AG09309 (cell line): ENCODE measurements around the gene EXOSC10.
"Not testable (repeated sequence)": the region's sequence is repeated elsewhere in the genome, so short reads cannot be mapped to it uniquely, and the experiment has no call there.

ENCODE experiments used
- DNase-seq: peaks from one replicate; pipeline ENCODE4 v3.0.0-alpha.2; 2010; ENCODE audit warnings: low read depth
- H3K4me3 ChIP-seq: 2 replicates; pipeline ENCODE4 v1.5.1; 2011; ENCODE audit warnings: mild to moderate bottlenecking, low read depth, low read length, moderate library complexity; ENCODE audit not compliant: control insufficient read depth
- TF ChIP-seq, protein P1 (sequence below): IDR thresholded peaks from 2 replicates; pipeline ENCODE4 v1.5.1; 2011; ENCODE audit warnings: mild to moderate bottlenecking, low read depth, low read length, inconsistent platforms; ENCODE audit not compliant: insufficient read depth, control insufficient read depth; ENCODE audit errors: missing control alignments

EXOSC10 gene

DNA sequence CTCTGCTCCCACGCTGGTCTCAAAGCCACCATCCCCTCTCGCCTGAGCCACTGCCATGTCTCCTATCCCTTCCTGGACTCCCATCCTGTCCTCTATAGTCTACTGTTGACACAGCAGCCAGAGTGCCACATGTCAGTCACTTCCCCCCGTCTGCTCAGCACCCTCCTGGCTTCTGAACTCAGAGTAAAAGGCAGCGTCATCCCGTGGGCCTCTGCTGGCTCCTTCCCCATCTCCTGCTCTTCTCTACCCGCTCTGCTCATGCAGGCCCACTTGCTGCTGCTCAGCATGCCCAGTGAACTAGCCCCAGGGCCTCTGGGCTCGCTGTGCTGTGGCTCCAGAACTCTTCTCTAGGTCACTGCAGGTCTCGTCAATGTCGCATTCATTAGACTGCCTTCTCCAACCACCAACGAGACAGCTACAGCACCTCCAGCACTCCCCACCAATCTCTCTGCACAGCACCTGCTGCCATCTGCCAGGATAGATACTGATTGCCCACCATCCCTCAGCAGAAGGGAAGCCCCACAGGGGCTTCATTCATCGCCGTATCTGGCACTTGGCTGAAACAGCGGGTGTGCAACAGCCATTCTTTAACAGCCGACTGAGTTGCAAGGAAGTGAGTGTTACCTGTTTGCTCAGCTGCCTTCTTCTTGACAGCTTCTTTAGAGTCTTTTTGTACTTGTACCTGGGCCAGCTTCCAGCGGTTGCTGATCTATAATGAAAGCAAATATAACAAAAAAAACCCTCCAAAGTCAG lies 28.0 kb downstream of the EXOSC10 start:
- no peak overlapping the region for H3K4me3 ChIP-seq
- TF ChIP-seq, protein P1, sequence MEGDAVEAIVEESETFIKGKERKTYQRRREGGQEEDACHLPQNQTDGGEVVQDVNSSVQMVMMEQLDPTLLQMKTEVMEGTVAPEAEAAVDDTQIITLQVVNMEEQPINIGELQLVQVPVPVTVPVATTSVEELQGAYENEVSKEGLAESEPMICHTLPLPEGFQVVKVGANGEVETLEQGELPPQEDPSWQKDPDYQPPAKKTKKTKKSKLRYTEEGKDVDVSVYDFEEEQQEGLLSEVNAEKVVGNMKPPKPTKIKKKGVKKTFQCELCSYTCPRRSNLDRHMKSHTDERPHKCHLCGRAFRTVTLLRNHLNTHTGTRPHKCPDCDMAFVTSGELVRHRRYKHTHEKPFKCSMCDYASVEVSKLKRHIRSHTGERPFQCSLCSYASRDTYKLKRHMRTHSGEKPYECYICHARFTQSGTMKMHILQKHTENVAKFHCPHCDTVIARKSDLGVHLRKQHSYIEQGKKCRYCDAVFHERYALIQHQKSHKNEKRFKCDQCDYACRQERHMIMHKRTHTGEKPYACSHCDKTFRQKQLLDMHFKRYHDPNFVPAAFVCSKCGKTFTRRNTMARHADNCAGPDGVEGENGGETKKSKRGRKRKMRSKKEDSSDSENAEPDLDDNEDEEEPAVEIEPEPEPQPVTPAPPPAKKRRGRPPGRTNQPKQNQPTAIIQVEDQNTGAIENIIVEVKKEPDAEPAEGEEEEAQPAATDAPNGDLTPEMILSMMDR = no peak
- no peak for DNase-seq

DNA sequence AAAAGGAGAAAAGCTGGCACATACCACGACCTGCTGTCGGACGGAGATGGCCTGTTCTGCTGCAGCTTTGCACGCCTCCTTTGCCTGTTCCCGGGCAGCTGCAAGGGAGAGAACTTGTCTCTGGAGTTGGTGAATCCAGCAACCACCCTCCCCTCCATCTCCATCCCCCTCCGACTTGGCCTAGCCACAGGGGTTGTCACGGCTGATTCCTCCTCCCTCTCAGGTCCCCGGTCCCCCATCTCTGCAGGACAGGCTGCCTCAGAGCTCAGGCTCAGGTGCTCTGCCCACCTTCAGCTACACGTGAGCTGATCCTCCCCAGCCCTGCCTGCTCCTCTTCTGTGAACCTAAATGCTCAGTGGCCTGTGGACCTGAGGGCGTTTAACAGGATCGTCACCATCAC lies 28.8 kb downstream of the EXOSC10 start:
- H3K4me3 ChIP-seq = no peak overlapping the region
- TF ChIP-seq, protein P1 = no peak
- no peak for DNase-seq

GRCh38 chr1:11068600-11069473 lies 30.8 kb downstream of the EXOSC10 start:
- no peak for DNase-seq
- TF ChIP-seq, protein P1 = no peak
- H3K4me3 ChIP-seq = no peak overlapping the region

DNA sequence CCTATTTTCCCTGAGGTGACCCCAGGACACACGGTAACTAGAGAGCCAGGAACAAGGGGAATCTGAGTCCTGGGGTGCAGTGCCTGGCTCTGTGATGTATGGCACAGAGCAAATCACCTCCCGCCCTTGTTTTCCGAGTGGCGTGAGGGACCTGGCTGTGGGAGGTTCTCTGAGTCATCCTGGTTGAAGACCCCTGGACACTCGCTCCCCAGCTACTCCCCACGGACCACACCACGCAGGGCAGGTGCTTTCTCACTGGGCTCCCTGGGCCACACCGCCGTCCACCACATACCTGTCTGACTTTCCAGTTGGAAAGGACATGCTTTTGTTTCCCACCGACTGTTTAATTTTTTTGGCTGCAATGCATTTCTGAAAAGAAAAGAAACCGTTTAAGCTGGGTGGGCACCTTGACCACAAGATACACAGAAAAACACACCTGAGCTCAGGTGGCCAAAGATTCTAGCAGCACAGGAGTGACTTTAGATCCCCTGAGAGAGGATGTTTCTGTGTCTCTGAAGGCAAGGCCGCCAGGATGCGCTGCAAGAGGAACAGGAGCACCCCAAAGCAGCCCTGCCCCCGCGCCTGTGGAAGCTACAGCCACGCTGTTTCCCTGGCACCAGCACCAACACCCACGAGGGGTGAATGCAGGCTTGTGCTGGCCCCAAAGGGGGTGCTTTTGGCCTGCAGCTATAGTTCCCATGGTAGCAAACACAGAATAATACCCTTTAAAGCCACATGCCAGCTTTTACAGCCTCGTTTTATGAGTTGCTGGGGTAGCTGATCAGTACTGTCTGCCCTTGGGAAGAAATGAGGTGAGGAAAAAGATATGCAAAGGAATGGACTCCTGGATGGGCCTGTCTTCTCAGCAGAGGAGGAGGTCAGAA lies 31.7 kb downstream of the EXOSC10 start:
- no peak overlapping the region for H3K4me3 ChIP-seq
- TF ChIP-seq, protein P1 = no peak
- no peak for DNase-seq

- H3K4me3 ChIP-seq = no peak overlapping the region
- DNase-seq = no peak
- TF ChIP-seq, protein P1 = no peak
Observed at GRCh38 chr1:11065796-11066195, 33.9 kb downstream of the EXOSC10 start.

- H3K4me3 ChIP-seq = no peak overlapping the region
- TF ChIP-seq, protein P1 = no peak
- DNase-seq = no peak
Observed at GRCh38 chr1:11064942-11065341, 34.7 kb downstream of the EXOSC10 start.

GRCh38 chr1:11063937-11064537 lies 35.6 kb downstream of the EXOSC10 start:
- DNase-seq, H3K4me3 ChIP-seq: not testable (repeated sequence)
